Measurements from ENCODE around the gene PET117.
"Not testable (repeated sequence)": the region's sequence is repeated elsewhere in the genome, so short reads cannot be mapped to it uniquely, and the experiment has no call there.

PET117 gene

GRCh38 chr20:18165553-18165952 is 27.9 kb downstream of the PET117 start:
- no peak for DNase-seq

- no peak for DNase-seq
Measured at GRCh38 chr20:18166241-18166881, 28.7 kb downstream of the PET117 start.

- DNase-seq: no peak
Measured at GRCh38 chr20:18166950-18167349, 29.3 kb downstream of the PET117 start.

- no peak for DNase-seq
Measured at GRCh38 chr20:18172379-18172778, 34.7 kb downstream of the PET117 start.

- no peak for DNase-seq
Measured at GRCh38 chr20:18174906-18175683, 37.4 kb downstream of the PET117 start.

GRCh38 chr20:18176318-18176785 is 38.7 kb downstream of the PET117 start:
- DNase-seq: no peak

GRCh38 chr20:18180366-18180765 is 42.7 kb downstream of the PET117 start:
- not testable (repeated sequence) for DNase-seq

GRCh38 chr20:18180815-18181214 is 43.2 kb downstream of the PET117 start:
- DNase-seq: no peak

- no peak for DNase-seq
Measured at GRCh38 chr20:18187020-18187419, 49.4 kb downstream of the PET117 start.

- no peak for DNase-seq
Measured at GRCh38 chr20:18188434-18188833, 50.8 kb downstream of the PET117 start.

- DNase-seq: no peak
Measured at GRCh38 chr20:18190338-18191233, 52.9 kb downstream of the PET117 start.

GRCh38 chr20:18191306-18191705 is 53.6 kb downstream of the PET117 start:
- DNase-seq: no peak
